ENCODE results near the gene TESPA1.
A peak's percentile ranks its signal among the peaks of the same experiment; 100 is the strongest.

Gene TESPA1

DNA sequence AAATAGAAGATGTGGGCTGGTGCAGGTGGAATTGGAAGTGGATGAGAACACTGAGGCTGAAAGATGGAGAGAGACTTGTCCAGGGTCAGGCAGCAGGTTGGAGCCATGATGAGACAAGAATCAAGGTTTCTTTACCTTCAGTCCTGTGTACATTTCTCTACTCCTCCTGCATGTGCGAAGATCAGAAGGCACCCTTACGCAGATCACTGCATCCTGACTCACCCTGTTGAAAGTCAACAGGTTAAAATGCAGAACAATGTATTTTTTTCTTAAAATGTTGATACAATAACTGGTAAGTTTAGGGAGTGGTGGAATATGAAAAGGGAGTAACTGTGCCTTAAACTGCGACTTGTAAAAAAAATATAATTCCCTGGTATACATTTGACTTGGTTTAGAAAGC is 47.8 kb downstream of the TESPA1 start:
- H3K27ac ChIP-seq = no peak overlapping the region
- TF ChIP-seq ZFX (IDR thresholded peaks at IDR 0.05; ENCODE audit: borderline replicate concordance) = no peak
- TF ChIP-seq, protein P1, sequence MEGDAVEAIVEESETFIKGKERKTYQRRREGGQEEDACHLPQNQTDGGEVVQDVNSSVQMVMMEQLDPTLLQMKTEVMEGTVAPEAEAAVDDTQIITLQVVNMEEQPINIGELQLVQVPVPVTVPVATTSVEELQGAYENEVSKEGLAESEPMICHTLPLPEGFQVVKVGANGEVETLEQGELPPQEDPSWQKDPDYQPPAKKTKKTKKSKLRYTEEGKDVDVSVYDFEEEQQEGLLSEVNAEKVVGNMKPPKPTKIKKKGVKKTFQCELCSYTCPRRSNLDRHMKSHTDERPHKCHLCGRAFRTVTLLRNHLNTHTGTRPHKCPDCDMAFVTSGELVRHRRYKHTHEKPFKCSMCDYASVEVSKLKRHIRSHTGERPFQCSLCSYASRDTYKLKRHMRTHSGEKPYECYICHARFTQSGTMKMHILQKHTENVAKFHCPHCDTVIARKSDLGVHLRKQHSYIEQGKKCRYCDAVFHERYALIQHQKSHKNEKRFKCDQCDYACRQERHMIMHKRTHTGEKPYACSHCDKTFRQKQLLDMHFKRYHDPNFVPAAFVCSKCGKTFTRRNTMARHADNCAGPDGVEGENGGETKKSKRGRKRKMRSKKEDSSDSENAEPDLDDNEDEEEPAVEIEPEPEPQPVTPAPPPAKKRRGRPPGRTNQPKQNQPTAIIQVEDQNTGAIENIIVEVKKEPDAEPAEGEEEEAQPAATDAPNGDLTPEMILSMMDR (IDR thresholded peaks at IDR 0.05) = no peak

- peak overlapping the region; percentile 39 for H3K27ac ChIP-seq
- TF ChIP-seq, protein P1 (IDR thresholded peaks at IDR 0.05) = peak; percentile 44
- no peak for TF ChIP-seq ZFX (IDR thresholded peaks at IDR 0.05; ENCODE audit: borderline replicate concordance)
These were observed 49.2 kb downstream of the TESPA1 start for GRCh38 chr12:54935235-54935951.

DNA sequence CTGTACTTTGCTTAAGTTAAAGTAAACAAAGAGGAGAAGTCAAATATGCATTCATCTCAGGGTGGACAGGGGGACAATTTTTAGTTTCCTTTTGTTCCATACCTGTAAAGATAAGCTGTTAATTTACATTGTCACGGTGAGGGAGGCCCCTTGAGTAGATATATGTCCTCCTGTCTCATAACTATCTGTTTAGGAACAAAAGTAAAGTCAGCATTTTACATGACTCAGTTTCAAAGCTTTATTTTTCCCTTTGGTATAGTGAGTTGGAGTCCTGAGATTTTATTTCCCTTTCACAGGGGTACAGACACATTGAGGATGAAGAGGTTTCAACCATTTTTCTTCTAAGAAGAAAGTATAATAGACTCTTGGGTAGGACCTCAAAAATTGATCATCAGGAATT is 50.1 kb downstream of the TESPA1 start:
- TF ChIP-seq ZFX (IDR thresholded peaks at IDR 0.05; ENCODE audit: borderline replicate concordance) = no peak
- TF ChIP-seq, protein P1 (IDR thresholded peaks at IDR 0.05) = no peak

DNA sequence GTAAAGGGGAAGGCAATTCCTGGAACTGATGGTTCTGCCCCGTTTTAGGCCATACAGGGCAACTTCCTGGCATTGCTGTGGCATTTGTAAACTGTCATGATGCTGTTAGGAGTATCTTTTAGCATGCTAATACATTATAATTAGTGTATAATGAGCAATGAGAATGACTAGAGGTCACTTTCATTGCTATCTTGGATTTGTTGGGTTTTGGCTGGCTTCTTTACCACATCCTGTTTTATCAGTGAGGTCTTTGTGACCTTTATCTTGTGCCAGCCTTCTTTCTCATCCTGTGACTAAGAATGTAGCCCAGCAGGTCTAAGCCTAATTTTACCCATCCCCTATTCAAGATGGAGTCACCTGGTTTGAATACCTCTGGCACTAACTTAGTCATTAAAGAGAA is 51.2 kb downstream of the TESPA1 start:
- H3K27ac ChIP-seq = peak overlapping the region; percentile 39
- TF ChIP-seq ZFX (IDR thresholded peaks at IDR 0.05; ENCODE audit: borderline replicate concordance) = no peak
- TF ChIP-seq, protein P1 (IDR thresholded peaks at IDR 0.05) = no peak

More for the DNA sequence above, 50.1 kb downstream of the TESPA1 start:
- H3K27ac ChIP-seq = peak overlapping the region; percentile 39

DNA sequence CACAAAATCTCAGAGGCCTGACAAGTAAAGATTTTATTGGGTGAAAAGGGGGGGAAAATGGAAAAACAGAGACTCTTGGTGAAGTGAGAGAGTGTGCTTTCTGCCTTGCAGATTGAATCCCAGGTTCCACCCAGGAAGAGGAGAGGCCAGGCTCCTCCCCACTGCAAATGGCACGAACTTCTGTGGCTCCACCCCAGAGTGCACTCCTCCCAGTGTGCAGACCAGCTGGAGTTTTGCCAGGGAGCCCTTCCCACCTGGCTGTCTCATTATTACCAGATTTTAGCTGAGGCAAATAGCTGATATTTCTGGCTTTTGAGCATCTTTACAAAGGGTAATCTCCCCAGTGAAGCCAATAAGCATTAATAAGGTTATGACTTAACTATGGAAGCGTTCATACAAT is 51.9 kb downstream of the TESPA1 start:
- TF ChIP-seq, protein P1 (IDR thresholded peaks at IDR 0.05) = no peak
- TF ChIP-seq ZFX (IDR thresholded peaks at IDR 0.05; ENCODE audit: borderline replicate concordance) = no peak
- peak overlapping the region; percentile 39 for H3K27ac ChIP-seq

GRCh38 chr12:54932038-54932437 is 52.5 kb downstream of the TESPA1 start:
- H3K27ac ChIP-seq = no peak overlapping the region
- TF ChIP-seq, protein P1 (IDR thresholded peaks at IDR 0.05) = no peak
- TF ChIP-seq ZFX (IDR thresholded peaks at IDR 0.05; ENCODE audit: borderline replicate concordance) = no peak

DNA sequence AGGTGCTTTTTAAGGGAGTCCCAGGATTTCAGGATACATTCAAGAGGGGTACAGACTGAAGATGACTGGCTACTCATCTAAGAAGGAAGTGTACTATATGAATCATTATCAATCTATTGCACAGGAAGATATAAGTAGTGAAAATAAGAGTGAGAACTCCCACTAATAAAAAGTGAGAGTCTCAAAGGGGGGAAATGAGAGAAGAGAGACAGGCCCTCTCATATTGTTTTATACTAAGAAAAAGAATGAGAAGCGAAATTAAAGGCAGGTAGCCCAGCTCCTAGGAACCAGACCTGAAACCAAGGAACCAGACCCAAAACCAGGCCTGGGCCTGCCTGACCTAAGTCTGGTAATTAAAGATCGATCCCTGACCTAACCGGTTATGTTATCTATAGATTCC is 54.6 kb downstream of the TESPA1 start:
- TF ChIP-seq, protein P1 (IDR thresholded peaks at IDR 0.05) = no peak
- no peak for TF ChIP-seq ZFX (IDR thresholded peaks at IDR 0.05; ENCODE audit: borderline replicate concordance)

More for the DNA sequence above, 54.6 kb downstream of the TESPA1 start:
- H3K27ac ChIP-seq = no peak overlapping the region

Data from 22Rv1 (cell line).